HepG2 (cell line): ENCODE results near the gene SECTM1. TPM values are rescaled to one million over a fixed set of nuclear protein-coding genes. Genes with fewer than 3 reads are reported as not detected.
A peak's percentile ranks its signal among the peaks of the same experiment; 100 is the strongest.

ENCODE experiments used
- DR1 ChIP-seq: sonication (generic); formaldehyde crosslinking; IDR thresholded peaks from 2 replicates; pipeline ENCODE4 v1.8.0; 2021; ENCODE audit warnings: mild to moderate bottlenecking, missing genetic modification reagents, inconsistent platforms
- FOXC1 ChIP-seq: sonication (generic); formaldehyde crosslinking; IDR thresholded peaks from 2 replicates; pipeline ENCODE4 v1.8.0; 2022; ENCODE audit warnings: mild to moderate bottlenecking, missing genetic modification reagents, borderline replicate concordance
- FOXK2 ChIP-seq: fragments of 450-650 bp; IDR thresholded peaks from 2 replicates; pipeline ENCODE4 v1.6.1; 2016
- FOXM1 ChIP-seq: sonication (generic); formaldehyde crosslinking; IDR thresholded peaks from 2 replicates; pipeline ENCODE4 v1.5.0; 2020; ENCODE audit warnings: missing genetic modification reagents
- GMEB1 ChIP-seq: sonication (generic); formaldehyde crosslinking; IDR thresholded peaks from 2 replicates; pipeline ENCODE4 v1.5.1; 2020; ENCODE audit warnings: missing genetic modification reagents, mild to moderate bottlenecking, borderline replicate concordance
- HMGXB4 ChIP-seq, 2 experiments: sonication (generic) in 1 of 2; formaldehyde crosslinking in 1 of 2; IDR thresholded peaks; 2 replicates each; pipeline versions ENCODE4 v1.4.0 to v1.6.1; 2018 to 2020; ENCODE audit warnings: missing genetic modification reagents in 2 of 2, borderline replicate concordance in 1 of 2, low read depth in 1 of 2, mild to moderate bottlenecking in 1 of 2, missing biosample characterization in 1 of 2
- IKZF1 ChIP-seq: fragments of 450-650 bp; IDR thresholded peaks from 2 replicates; pipeline ENCODE4 v1.7.1; 2016
- MAFG ChIP-seq: sonication (generic); formaldehyde crosslinking; IDR thresholded peaks from 2 replicates; pipeline ENCODE4 v1.5.1; 2020; ENCODE audit warnings: mild to moderate bottlenecking, missing genetic modification reagents
- NR1H2 ChIP-seq: sonication (generic); formaldehyde crosslinking; IDR thresholded peaks from 2 replicates; pipeline ENCODE4 v1.8.1; 2022; ENCODE audit warnings: low read depth, missing genetic modification reagents, borderline replicate concordance
- RELA ChIP-seq: sonication (generic); formaldehyde crosslinking; IDR thresholded peaks from 2 replicates; pipeline ENCODE4 v1.4.0; 2020; ENCODE audit warnings: missing genetic modification reagents
- SIN3B ChIP-seq: fragments of 150-350 bp; IDR thresholded peaks from 2 replicates; pipeline ENCODE4 v1.6.1; 2014; ENCODE audit warnings: low read length
- SIX4 ChIP-seq: sonication (generic); formaldehyde crosslinking; IDR thresholded peaks from 2 replicates; pipeline ENCODE4 v1.4.0; 2020; ENCODE audit warnings: missing genetic modification reagents
- SKIL ChIP-seq: sonication (generic); formaldehyde crosslinking; IDR thresholded peaks from 2 replicates; pipeline ENCODE4 v1.8.0; 2022; ENCODE audit warnings: missing genetic modification reagents, mild to moderate bottlenecking, moderate library complexity, borderline replicate concordance
- SPEN ChIP-seq: sonication (generic); formaldehyde crosslinking; IDR thresholded peaks from 2 replicates; pipeline ENCODE4 v1.5.1; 2020; ENCODE audit warnings: low read depth, mild to moderate bottlenecking, missing genetic modification reagents
- TBX2 ChIP-seq: sonication (generic); formaldehyde crosslinking; IDR thresholded peaks from 2 replicates; pipeline ENCODE4 v1.5.0; 2020; ENCODE audit warnings: missing genetic modification reagents, mild to moderate bottlenecking, borderline replicate concordance
- ZBTB44 ChIP-seq: sonication (generic); formaldehyde crosslinking; IDR thresholded peaks from 2 replicates; pipeline ENCODE4 v1.4.0; 2020; ENCODE audit warnings: missing genetic modification reagents
- ZNF260 ChIP-seq: sonication (generic); formaldehyde crosslinking; IDR thresholded peaks from 2 replicates; pipeline ENCODE4 v1.4.0; 2020; ENCODE audit warnings: missing genetic modification reagents, low read depth, mild to moderate bottlenecking, borderline replicate concordance
- ZNF564 ChIP-seq: sonication (generic); formaldehyde crosslinking; IDR thresholded peaks from 2 replicates; pipeline ENCODE4 v1.8.1; 2023; ENCODE audit warnings: mild to moderate bottlenecking, missing genetic modification reagents
- ZNF784 ChIP-seq: sonication (generic); formaldehyde crosslinking; IDR thresholded peaks from 2 replicates; pipeline ENCODE4 v1.5.1; 2020; ENCODE audit warnings: missing genetic modification reagents, mild to moderate bottlenecking, borderline replicate concordance
- polyA plus RNA-seq, 8 experiments: library from polyadenylated mRNA; depleted of rRNA in 3 of 8; stranded (reverse) in 7 of 8; unstranded in 1 of 8; fragments of >200 nt; fragmentation: Illumina TruSeq in 4 of 8; extraction: Trizol in 4 of 8; gene quantifications; 2 replicates each; pipeline versions ENCODE4 v1.2.1 to v1.2.3, GENCODE V29; 2011 to 2016; ENCODE audit warnings: low read depth in 4 of 8, missing spikeins in 1 of 8, mixed read lengths in 1 of 8; ENCODE audit not compliant: insufficient read depth in 1 of 8
- total RNA-seq, 5 experiments: library from RNA; depleted of rRNA; stranded (reverse); fragments of >200 nt; fragmentation: Illumina TruSeq; extraction: Trizol; gene quantifications; 2 replicates each; pipeline ENCODE4 v1.2.3, GENCODE V29; 2016; ENCODE audit warnings: low read depth in 1 of 5

The SECTM1 gene
- total and polyA plus RNA-seq, 2 of the 13 experiments (the other 11 are each of a cell fraction or from before 2014, with no cell fraction given) = 3.5 to 5.3 TPM

- 0 out of 4 replicates have a peak, but pooled peaks of 1 of the 2 experiments have one; percentile 21 for TF ChIP-seq HMGXB4 (CRISPR knock-in tag; IDR thresholded peaks at IDR 0.05; ENCODE audit: borderline replicate concordance in 1 of 2, low read depth in 1 of 2)
- no peak for TF ChIP-seq MAFG (CRISPR knock-in tag)
- no peak for TF ChIP-seq SKIL
- no peak for TF ChIP-seq ZNF564 (CRISPR knock-in tag)
- no peak for TF ChIP-seq ZBTB44
- no peak for TF ChIP-seq FOXC1 (CRISPR knock-in tag)
- no peak for TF ChIP-seq NR1H2
- no peak for TF ChIP-seq DR1 (CRISPR knock-in tag)
- no peak for TF ChIP-seq FOXM1 (CRISPR knock-in tag)
- TF ChIP-seq ZNF784 (CRISPR knock-in tag) = no peak
- TF ChIP-seq RELA (CRISPR knock-in tag) = no peak
- no peak for TF ChIP-seq SPEN (CRISPR knock-in tag)
- no peak for TF ChIP-seq SIN3B
- no peak for TF ChIP-seq IKZF1
- no peak for TF ChIP-seq SIX4
- TF ChIP-seq TBX2 (CRISPR knock-in tag) = 0 out of 2 replicates have a peak, but pooled peaks have one; percentile 35
- no peak for TF ChIP-seq FOXK2
- TF ChIP-seq ZNF260 (CRISPR knock-in tag) = no peak
- TF ChIP-seq GMEB1 = no peak
Observed at GRCh38 chr17:82342361-82343079, 9.0 kb upstream of the SECTM1 start (continued).
